CD4-positive, alpha-beta memory T cell (primary cell): ENCODE measurements around the gene ZNF701. TPM values are rescaled to one million over a fixed set of nuclear protein-coding genes. Genes with fewer than 3 reads are reported as not detected.
"Not testable (repeated sequence)": the region's sequence is repeated elsewhere in the genome, so short reads cannot be mapped to it uniquely, and the experiment has no call there.

ENCODE experiments used
- CTCF ChIA-PET: fragments of 350-600 bp; sonication (Branson Sonifier 250); formaldehyde crosslinking; loops from one replicate; lab custom pipeline; 2021; ENCODE audit warnings: inconsistent platforms; ENCODE audit not compliant: partially characterized antibody; lab: Charles Lee
- POLR2A ChIA-PET: fragments of 350-600 bp; sonication (Branson Sonifier 250); formaldehyde crosslinking; loops from one replicate; lab custom pipeline; 2021; ENCODE audit not compliant: partially characterized antibody; lab: Charles Lee
- DNase-seq, 5 donors: peaks; one replicate each; pipeline versions ENCODE4 v3.0.0 to v3.0.0-alpha.2; 2020 to 2022; ENCODE audit warnings: mixed read lengths in 1 of 5
- H3K27ac ChIP-seq: one replicate; pipeline ENCODE4 v1.7.0; 2013; ENCODE audit warnings: low read depth, low read length
- H3K27me3 ChIP-seq: 2 replicates; pipeline ENCODE4 v1.7.0; 2013; ENCODE audit warnings: mild to moderate bottlenecking, low read length, moderate library complexity; ENCODE audit not compliant: insufficient read depth
- H3K36me3 ChIP-seq: 2 replicates; pipeline ENCODE4 v1.7.0; 2013; ENCODE audit warnings: mild to moderate bottlenecking, low read length, moderate library complexity; ENCODE audit not compliant: insufficient read depth
- H3K4me1 ChIP-seq: 2 replicates; pipeline ENCODE4 v1.7.0; 2013; ENCODE audit warnings: mild to moderate bottlenecking, low read length, moderate library complexity; ENCODE audit not compliant: insufficient read depth
- H3K4me3 ChIP-seq, 2 donors: one replicate each; pipeline ENCODE4 v1.7.0; 2013; ENCODE audit warnings: low read length in 2 of 2, mild to moderate bottlenecking in 1 of 2
- H3K9me3 ChIP-seq, 2 donors: one replicate each; pipeline ENCODE4 v1.7.0; 2013; ENCODE audit warnings: low read length in 2 of 2, control low read depth in 1 of 2; ENCODE audit not compliant: control insufficient read depth in 1 of 2
- H3K27ac Mint-ChIP-seq, 7 donors: one replicate each; pipeline ENCODE4 v1.8.0; 2020 to 2021; ENCODE audit warnings: mixed read lengths in 7 of 7, mild to moderate bottlenecking in 6 of 7, inconsistent platforms in 3 of 7, moderate library complexity in 3 of 7
- H3K27me3 Mint-ChIP-seq, 2 donors: one replicate each; pipeline ENCODE4 v1.8.0; 2020 to 2021; ENCODE audit warnings: mixed read lengths in 2 of 2
- H3K36me3 Mint-ChIP-seq, 2 donors: one replicate each; pipeline ENCODE4 v1.8.0; 2020 to 2021; ENCODE audit warnings: mixed read lengths in 2 of 2, inconsistent platforms in 1 of 2, mild to moderate bottlenecking in 1 of 2
- H3K4me1 Mint-ChIP-seq, 4 donors: one replicate each; pipeline ENCODE4 v1.8.0; 2020 to 2021; ENCODE audit warnings: mixed read lengths in 4 of 4, mild to moderate bottlenecking in 1 of 4
- H3K4me3 Mint-ChIP-seq, 8 donors: one replicate each; pipeline ENCODE4 v1.8.0; 2020 to 2021; ENCODE audit warnings: mixed read lengths in 8 of 8, mild to moderate bottlenecking in 7 of 8, moderate library complexity in 6 of 8, inconsistent platforms in 3 of 8
- H3K9me3 Mint-ChIP-seq, 8 donors: one replicate each; pipeline ENCODE4 v1.8.0; 2020 to 2021; ENCODE audit warnings: mixed read lengths in 8 of 8, mild to moderate bottlenecking in 5 of 8, inconsistent platforms in 3 of 8, moderate library complexity in 1 of 8
- intact Hi-C: fragments of 100-400 bp; cut with micrococcal nuclease; formaldehyde crosslinking; loops from one replicate; pipeline ENCODE4 v1.15.1; 2023
- polyA plus RNA-seq, 2 donors: library from polyadenylated mRNA; unstranded; fragments of 300-500 nt; fragmentation: Illumina TruSeq; gene quantifications; one replicate each; pipeline ENCODE4 v1.2.3, GENCODE V29; 2021
- total RNA-seq, 2 experiments: library from RNA; stranded (reverse); gene quantifications; one replicate each; pipeline ENCODE4 v1.2.3, GENCODE V29; 2021

ZNF701 gene
- total and polyA plus RNA-seq, 4 experiments from 2014 or later: 10.7 to 51.7 (median 36.0) TPM

DNA sequence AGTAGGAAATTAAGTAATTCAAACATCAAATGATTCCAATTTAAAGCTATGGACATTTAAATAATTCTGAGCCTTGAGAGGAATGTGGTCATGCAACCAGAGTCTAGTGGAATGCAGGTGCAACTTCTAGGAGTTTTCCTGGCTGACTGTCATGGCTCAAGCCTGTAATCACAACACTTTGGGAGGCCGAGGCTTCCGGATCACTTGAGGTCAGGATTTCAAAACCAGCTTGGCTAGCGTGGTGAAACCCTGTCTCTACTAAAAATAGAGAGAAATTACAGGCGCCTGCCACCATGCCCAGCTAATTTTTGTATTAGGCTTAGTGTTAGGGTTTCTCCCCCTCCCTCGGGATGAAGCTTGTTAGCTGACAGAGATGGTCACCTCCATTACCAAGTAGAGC, 36.2 kb upstream of the ZNF701 start:
- peaks cover 15 to 24% of the 10 kb centered on the region in 2 donors for H3K36me3 Mint-ChIP-seq
- no peaks in the 10 kb centered on the region for H3K9me3 ChIP-seq
- POLR2A ChIA-PET: no interaction called here
- no peaks in the 10 kb centered on the region for H3K27me3 ChIP-seq
- H3K27ac Mint-ChIP-seq: peak overlapping the region in 1 of 7 donors; percentile 62
- intact Hi-C loops: no loop called here
- H3K4me3 ChIP-seq: no peak overlapping the region
- peaks cover 0 to 6% (median 0%) of the 10 kb centered on the region in 8 donors for H3K9me3 Mint-ChIP-seq
- H3K27ac ChIP-seq: no peak overlapping the region
- no peaks in the 10 kb centered on the region for H3K36me3 ChIP-seq
- peak overlapping the region in 6 of 8 donors; percentile 10 to 96 (median 93) for H3K4me3 Mint-ChIP-seq
- CTCF ChIA-PET: interaction anchor here (0.7 kb wide), 1 partner anchor 192 kb away, joined by 3 read pairs; no protein-coding TSS in a partner anchor
- H3K4me1 ChIP-seq: peaks cover 16% of the 10 kb centered on the region
- DNase-seq: no peak
- H3K4me1 Mint-ChIP-seq: peaks cover 15 to 54% (median 29%) of the 10 kb centered on the region in 4 donors
- no peaks in the 10 kb centered on the region for H3K27me3 Mint-ChIP-seq

DNA sequence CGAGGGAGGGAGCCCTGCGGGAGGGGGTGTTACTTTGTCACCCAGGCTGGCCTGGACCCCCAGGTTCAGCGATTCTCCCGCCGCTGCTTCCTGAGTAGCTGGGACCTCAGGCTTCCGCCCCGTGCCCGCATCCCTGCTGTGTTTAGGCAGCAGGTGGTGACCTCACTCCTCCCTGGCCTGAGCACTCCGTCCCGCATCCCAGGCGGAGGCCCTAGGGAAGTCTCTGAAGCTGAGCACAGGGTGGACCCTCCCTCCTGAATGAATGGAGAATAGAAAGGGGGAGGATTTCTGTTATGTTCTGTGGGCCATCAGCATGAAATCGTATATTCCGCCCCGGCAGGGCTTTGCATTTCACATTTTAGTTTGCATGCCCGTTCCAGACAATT, 34.7 kb upstream of the ZNF701 start:
- peaks cover 22 to 27% of the 10 kb centered on the region in 2 donors for H3K36me3 Mint-ChIP-seq
- H3K27ac ChIP-seq: peak overlapping the region; percentile 80
- H3K4me1 ChIP-seq: peaks cover 12% of the 10 kb centered on the region
- H3K27me3 Mint-ChIP-seq, H3K36me3 ChIP-seq, CTCF ChIA-PET, H3K9me3 ChIP-seq, POLR2A ChIA-PET, H3K27me3 ChIP-seq: not testable (repeated sequence)
- H3K4me3 ChIP-seq: peak overlapping the region; percentile 36 to 84
- H3K27ac Mint-ChIP-seq: peak overlapping the region; percentile 84 to 97 (median 89)
- peaks cover 0 to 11% (median 0%) of the 10 kb centered on the region in 8 donors for H3K9me3 Mint-ChIP-seq
- DNase-seq: peak in 1 of 5 donors; percentile 52
- H3K4me3 Mint-ChIP-seq: peak overlapping the region; percentile 87 to 97 (median 94)
- intact Hi-C loops: loop anchor here (1.0 kb wide), 3 partner anchors 8 to 266 kb away; partner anchors contain the start of genes ZNF701, ZNF766 and ZNF808
- H3K4me1 Mint-ChIP-seq: peaks cover 12 to 46% (median 30%) of the 10 kb centered on the region in 4 donors

DNA sequence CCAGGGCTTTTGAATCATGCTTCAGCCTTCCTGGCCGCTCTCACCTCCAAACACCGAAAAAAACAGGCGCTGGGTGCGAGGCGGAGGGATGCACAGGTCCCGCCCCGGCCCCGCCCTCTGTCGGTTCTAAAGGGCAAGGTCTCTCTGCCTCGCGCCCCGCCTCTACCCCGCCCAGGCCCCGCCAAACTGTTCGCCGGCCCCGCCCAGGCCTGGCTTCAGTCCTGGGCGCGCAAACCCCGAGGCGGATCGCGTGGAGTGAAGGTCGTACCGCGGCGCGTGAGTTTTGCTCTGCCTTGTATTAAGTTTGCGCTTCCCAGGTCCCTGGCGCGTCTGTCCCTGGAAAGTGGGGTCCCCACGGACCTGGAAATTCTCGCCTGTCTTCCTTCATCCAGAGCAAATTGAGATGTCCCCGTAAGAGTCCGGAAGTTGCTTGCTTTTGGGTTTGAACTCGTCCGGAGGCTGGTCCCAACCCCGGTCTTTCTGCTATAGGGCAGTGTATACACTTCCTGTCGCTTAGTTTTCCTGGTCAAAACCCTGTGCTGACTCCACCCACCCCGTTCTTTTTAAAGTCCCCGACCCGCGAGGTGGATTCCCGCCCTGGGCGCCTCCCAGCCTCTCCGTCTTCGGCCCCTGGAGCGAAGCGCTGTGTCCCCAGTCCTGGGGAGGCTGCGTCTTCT, 34.2 kb upstream of the ZNF701 start:
- no peaks in the 10 kb centered on the region for H3K27me3 Mint-ChIP-seq
- peaks cover 10 to 49% (median 32%) of the 10 kb centered on the region in 4 donors for H3K4me1 Mint-ChIP-seq
- DNase-seq: peak; percentile 79 to 93 (median 83)
- intact Hi-C loops: loop anchor here (1.0 kb wide), 3 partner anchors 9 to 267 kb away; partner anchors contain the start of genes ZNF701, ZNF766 and ZNF808
- ChIA-PET CTCF (no interaction called here), POLR2A (interaction anchor here (0.6 to 1.0 kb wide), 3 partner anchors 9 to 103 kb away, joined by 3 read pairs; partner anchors contain the start of gene ZNF83)
- H3K27me3 ChIP-seq: no peaks in the 10 kb centered on the region
- peak overlapping the region; percentile 87 to 97 (median 94) for H3K4me3 Mint-ChIP-seq
- H3K4me3 ChIP-seq: peak overlapping the region; percentile 84 to 90
- H3K9me3 Mint-ChIP-seq: peaks cover 0 to 14% (median 4%) of the 10 kb centered on the region in 8 donors
- H3K27ac Mint-ChIP-seq: peak overlapping the region; percentile 84 to 97 (median 89)
- H3K36me3 Mint-ChIP-seq: peaks cover 27 to 31% of the 10 kb centered on the region in 2 donors
- H3K4me1 ChIP-seq: peaks cover 12% of the 10 kb centered on the region
- H3K27ac ChIP-seq: peak overlapping the region; percentile 80
- no peaks in the 10 kb centered on the region for H3K9me3 ChIP-seq
- no peaks in the 10 kb centered on the region for H3K36me3 ChIP-seq

DNA sequence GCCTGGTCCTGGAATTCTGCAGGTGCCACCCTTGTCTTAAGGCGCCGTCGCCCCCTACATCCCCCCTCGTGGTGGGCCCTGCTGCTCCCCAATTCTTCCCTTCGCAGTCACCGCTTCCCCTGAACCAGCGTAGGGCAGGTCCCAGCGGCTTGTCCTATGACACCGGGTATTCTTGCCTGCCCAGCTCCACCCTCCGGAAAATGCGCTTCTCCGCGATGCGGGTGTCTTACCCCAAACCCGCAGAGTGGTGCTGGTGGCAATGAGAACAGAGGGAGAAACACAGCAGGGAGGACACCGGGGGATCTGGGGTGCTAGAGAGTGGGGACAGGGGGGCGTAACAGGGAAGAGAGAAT, 33.7 kb upstream of the ZNF701 start:
- intact Hi-C loops: no loop called here
- no peaks in the 10 kb centered on the region for H3K9me3 ChIP-seq
- ChIA-PET POLR2A (interaction anchor here (0.6 to 1.0 kb wide), 3 partner anchors 10 to 103 kb away, joined by 3 read pairs; partner anchors contain the start of gene ZNF83), CTCF (no interaction called here)
- H3K27me3 ChIP-seq: no peaks in the 10 kb centered on the region
- H3K9me3 Mint-ChIP-seq: peaks cover 0 to 18% (median 4%) of the 10 kb centered on the region in 8 donors
- H3K4me1 ChIP-seq: peaks cover 12% of the 10 kb centered on the region
- peak overlapping the region; percentile 87 to 97 (median 94) for H3K4me3 Mint-ChIP-seq
- peaks cover 10 to 46% (median 32%) of the 10 kb centered on the region in 4 donors for H3K4me1 Mint-ChIP-seq
- H3K27ac ChIP-seq: peak overlapping the region; percentile 80
- H3K27ac Mint-ChIP-seq: peak overlapping the region; percentile 84 to 97 (median 89)
- no peaks in the 10 kb centered on the region for H3K27me3 Mint-ChIP-seq
- peak; percentile 49 to 72 (median 52) for DNase-seq
- no peaks in the 10 kb centered on the region for H3K36me3 ChIP-seq
- H3K36me3 Mint-ChIP-seq: peaks cover 30 to 31% of the 10 kb centered on the region in 2 donors
- H3K4me3 ChIP-seq: peak overlapping the region; percentile 84 to 90

DNA sequence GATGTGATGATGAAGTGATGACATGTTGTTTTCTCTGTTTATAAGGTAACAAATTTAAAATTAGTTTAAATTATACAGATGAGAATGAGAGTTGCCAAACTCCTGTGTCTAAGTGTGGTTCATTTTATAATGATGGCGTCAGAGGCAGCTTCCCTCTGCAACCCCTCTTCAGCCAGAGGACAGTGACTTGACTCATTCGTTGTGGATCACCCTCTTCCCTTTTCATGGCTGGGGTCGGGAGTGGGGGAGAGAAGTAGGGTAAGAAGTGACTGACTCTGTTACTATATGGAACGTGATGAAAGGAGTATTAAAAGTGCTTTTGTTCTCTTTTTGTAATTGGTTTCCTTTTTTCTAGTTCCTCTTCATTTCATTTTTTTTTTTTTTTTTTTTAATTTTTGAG, 31.3 kb upstream of the ZNF701 start:
- H3K4me3 ChIP-seq, H3K9me3 ChIP-seq, CTCF ChIA-PET, POLR2A ChIA-PET, H3K36me3 ChIP-seq, H3K27ac ChIP-seq, H3K27me3 Mint-ChIP-seq, H3K27me3 ChIP-seq, intact Hi-C loops, DNase-seq: not testable (repeated sequence)
- peaks cover 25% of the 10 kb centered on the region for H3K4me1 ChIP-seq
- Mint-ChIP-seq H3K27ac (peak overlapping the region in 1 of 7 donors; percentile 37), H3K36me3 (peaks cover 39 to 47% of the 10 kb centered on the region in 2 donors), H3K4me3 (peak overlapping the region in 1 of 8 donors; percentile 22), H3K9me3 (peaks cover 0 to 30% (median 13%) of the 10 kb centered on the region in 8 donors), H3K4me1 (peaks cover 22 to 61% (median 47%) of the 10 kb centered on the region in 4 donors)

DNA sequence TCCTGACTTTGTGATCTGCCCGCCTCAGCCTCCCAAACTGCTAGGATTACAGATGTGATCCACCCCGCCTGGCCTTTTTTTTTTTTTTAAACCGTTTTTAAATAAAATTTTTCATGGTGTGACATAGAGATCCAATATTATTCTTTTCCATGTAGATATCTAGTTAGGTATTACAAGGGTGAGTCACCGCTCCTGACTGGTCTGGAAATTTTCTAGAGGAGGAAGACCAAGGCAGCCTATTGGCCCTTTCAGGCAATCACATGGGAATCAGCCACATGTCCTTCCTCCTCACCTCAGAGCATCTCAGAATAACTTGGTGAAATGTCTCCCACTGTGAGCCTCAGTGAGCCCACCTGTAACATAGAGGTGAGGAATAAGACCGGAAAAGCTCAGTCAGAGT, 28.9 kb upstream of the ZNF701 start:
- peaks cover 12% of the 10 kb centered on the region for H3K36me3 ChIP-seq
- CTCF ChIA-PET, POLR2A ChIA-PET, H3K27me3 ChIP-seq, DNase-seq, intact Hi-C loops, H3K27me3 Mint-ChIP-seq, H3K27ac Mint-ChIP-seq, H3K4me3 ChIP-seq, H3K9me3 ChIP-seq, H3K4me3 Mint-ChIP-seq, H3K27ac ChIP-seq: not testable (repeated sequence)
- Mint-ChIP-seq H3K4me1 (peaks cover 21 to 58% (median 40%) of the 10 kb centered on the region in 4 donors), H3K9me3 (peaks cover 0 to 38% (median 14%) of the 10 kb centered on the region in 8 donors), H3K36me3 (peaks cover 49 to 65% of the 10 kb centered on the region in 2 donors)
- peaks cover 25% of the 10 kb centered on the region for H3K4me1 ChIP-seq

DNA sequence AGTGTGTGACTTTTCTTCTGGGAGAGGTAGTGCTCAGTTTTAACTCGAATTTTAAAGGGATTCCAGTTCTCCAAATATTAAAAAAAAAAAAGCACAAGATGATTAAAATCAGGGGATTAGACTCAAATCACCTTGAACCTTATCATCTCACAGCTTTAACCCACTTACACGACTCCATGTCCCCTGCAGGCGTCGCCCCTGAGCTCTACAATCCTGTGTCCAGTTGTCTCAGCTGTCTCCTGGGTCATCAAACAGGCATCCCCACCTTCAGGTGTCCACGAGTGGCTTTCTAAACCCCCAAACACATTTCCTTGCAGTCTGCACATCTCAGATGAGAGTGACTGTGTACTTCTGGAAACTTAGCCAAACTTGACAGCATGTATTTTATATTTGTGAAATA, 28.5 kb upstream of the ZNF701 start:
- Mint-ChIP-seq H3K27me3 (no peaks in the 10 kb centered on the region), H3K27ac (peak overlapping the region in 1 of 7 donors; percentile 31), H3K36me3 (peaks cover 47 to 68% of the 10 kb centered on the region in 2 donors), H3K9me3 (peaks cover 0 to 41% (median 14%) of the 10 kb centered on the region in 8 donors), H3K4me3 (no peak overlapping the region), H3K4me1 (peaks cover 19 to 54% (median 36%) of the 10 kb centered on the region in 4 donors)
- Histone ChIP-seq H3K4me3 (no peak overlapping the region), H3K9me3 (no peaks in the 10 kb centered on the region), H3K27ac (no peak overlapping the region), H3K27me3 (no peaks in the 10 kb centered on the region), H3K36me3 (peaks cover 12% of the 10 kb centered on the region), H3K4me1 (peaks cover 23% of the 10 kb centered on the region)
- no peak for DNase-seq
- CTCF ChIA-PET: no interaction called here
- POLR2A ChIA-PET: no interaction called here
- intact Hi-C loops: no loop called here
